Keratinocyte (primary cell): ENCODE measurements around the gene CHP1. TPM values are rescaled to one million over a fixed set of nuclear protein-coding genes. Genes with fewer than 3 reads are reported as not detected.

Experiments
- DNase-seq: peaks from one replicate; pipeline ENCODE4 v3.0.0-alpha.2; 2011; ENCODE audit warnings: low read depth, missing footprints, low spot score
- FAIRE-seq: peaks from 2 replicates; lab custom pipeline; 2011; peaks lifted over from hg19 to GRCh38; lab: Jason Lieb, UNC
- H2AFZ ChIP-seq: 2 replicates; pipeline ENCODE4 v1.6.0; 2012; ENCODE audit warnings: low read length, control low read depth, inconsistent platforms; ENCODE audit not compliant: control insufficient read depth
- H3K27ac ChIP-seq: 2 replicates; pipeline ENCODE4 v1.5.1; 2011; ENCODE audit warnings: low read length; ENCODE audit not compliant: control insufficient read depth, insufficient read depth
- H3K27me3 ChIP-seq: 3 replicates; pipeline ENCODE4 v1.6.0; 2011; ENCODE audit warnings: low read length; ENCODE audit not compliant: control insufficient read depth, insufficient read depth; ENCODE audit errors: extremely low read depth
- H3K36me3 ChIP-seq, 2 experiments: 2 replicates in 1 of 2; 3 replicates in 1 of 2; pipeline ENCODE4 v1.5.1; 2011; ENCODE audit warnings: low read length in 2 of 2, mild to moderate bottlenecking in 1 of 2; ENCODE audit not compliant: control insufficient read depth in 2 of 2, insufficient read depth in 2 of 2; ENCODE audit errors: extremely low read depth in 1 of 2
- H3K4me1 ChIP-seq: 3 replicates; pipeline ENCODE4 v1.5.1; 2011; ENCODE audit warnings: low read length; ENCODE audit not compliant: control insufficient read depth, insufficient read depth; ENCODE audit errors: extremely low read depth
- H3K4me2 ChIP-seq: 3 replicates; pipeline ENCODE4 v1.6.0; 2011; ENCODE audit warnings: low read depth, low read length; ENCODE audit not compliant: control insufficient read depth, insufficient read depth; ENCODE audit errors: extremely low read depth
- H3K4me3 ChIP-seq, 3 experiments: fragments of 200-600 bp in 1 of 3; sonication (generic) in 1 of 3; 2 replicates in 2 of 3; 3 replicates in 1 of 3; pipeline ENCODE4 v1.5.1; 2011 to 2016; ENCODE audit warnings: low read length in 3 of 3, mild to moderate bottlenecking in 3 of 3, control low read depth in 2 of 3, inconsistent platforms in 1 of 3, low read depth in 1 of 3, mixed read lengths in 1 of 3, mixed run types in 1 of 3, moderate library complexity in 1 of 3; ENCODE audit not compliant: control insufficient read depth in 2 of 3, insufficient read depth in 2 of 3; ENCODE audit errors: extremely low read depth in 1 of 3
- H3K79me2 ChIP-seq: 2 replicates; pipeline ENCODE4 v1.6.0; 2012; ENCODE audit warnings: low read length; ENCODE audit not compliant: control insufficient read depth, insufficient read depth
- H3K9ac ChIP-seq: 3 replicates; pipeline ENCODE4 v1.6.0; 2011; ENCODE audit warnings: low read length; ENCODE audit not compliant: control insufficient read depth, insufficient read depth; ENCODE audit errors: extremely low read depth
- H3K9me1 ChIP-seq: 3 replicates; pipeline ENCODE4 v1.6.0; 2011; ENCODE audit warnings: low read length; ENCODE audit not compliant: control insufficient read depth, insufficient read depth; ENCODE audit errors: extremely low read depth
- H3K9me3 ChIP-seq: 2 replicates; pipeline ENCODE4 v1.5.1; 2012; ENCODE audit warnings: low read depth, low read length; ENCODE audit not compliant: control insufficient read depth
- H4K20me1 ChIP-seq: 3 replicates; pipeline ENCODE4 v1.6.0; 2011; ENCODE audit warnings: low read length; ENCODE audit not compliant: control insufficient read depth, insufficient read depth; ENCODE audit errors: extremely low read depth
- CTCF ChIP-seq, 3 experiments: IDR thresholded peaks in 1 of 3; conservative IDR thresholded peaks in 1 of 3; optimal IDR thresholded peaks in 1 of 3; 2 replicates in 2 of 3; 3 replicates in 1 of 3; pipeline versions ENCODE3 to v1.5.1; 2011; ENCODE audit warnings: low read length in 3 of 3, mild to moderate bottlenecking in 3 of 3, moderate library complexity in 2 of 3, control low read depth in 1 of 3, inconsistent platforms in 1 of 3; ENCODE audit not compliant: insufficient read depth in 2 of 3; ENCODE audit errors: extremely low read depth in 1 of 3
- EZH2 ChIP-seq: IDR thresholded peaks from one replicate; pipeline ENCODE4 v1.6.1; 2012; ENCODE audit warnings: inconsistent platforms, mild to moderate bottlenecking, low read length, moderate library complexity
- dilution Hi-C: fragments of 300-500 bp; cut with MboI; formaldehyde crosslinking; loops from one replicate; pipeline ENCODE4 v1.7.0; 2020; ENCODE audit warnings: low sequenced_read_pairs; ENCODE audit not compliant: extremely low pct_ligation_motif_present
- polyA plus RNA-seq, 5 experiments: library from polyadenylated mRNA; depleted of rRNA in 3 of 5; stranded (reverse) in 3 of 5; stranded (forward) in 1 of 5; unstranded in 1 of 5; fragments of >200 nt; gene quantifications; 1 replicate in 1 of 5; 2 replicates in 3 of 5; 3 replicates in 1 of 5; pipeline versions ENCODE4 v1.2.1 to v1.2.3, GENCODE V29; 2011 to 2012; ENCODE audit warnings: missing spikeins in 2 of 5, low read depth in 1 of 5, low replicate concordance in 1 of 5

Gene CHP1
- polyA plus RNA-seq, 1 donor (not counting 4 experiments of a cell fraction or from before 2014, with no cell fraction given): 98.5 TPM

- peak overlapping the region; percentile 79 for H3K4me2 ChIP-seq
- peaks cover 16 to 31% of the 10 kb centered on the region in 2 experiments for H3K36me3 ChIP-seq
- dilution Hi-C loops: no loop called here
- peaks cover 42% of the 10 kb centered on the region for H3K79me2 ChIP-seq
- peak overlapping the region; percentile 90 for H3K9ac ChIP-seq
- peaks cover 15% of the 10 kb centered on the region for H3K4me1 ChIP-seq
- no peak for TF ChIP-seq CTCF (optimal IDR thresholded peaks at IDR 0.05 in 1 of 3, IDR thresholded peaks at IDR 0.05 in 1 of 3, conservative IDR thresholded peaks at IDR 0.05 in 1 of 3; ENCODE audit: extremely low read depth in 1 of 3, insufficient read depth in 2 of 3, low read length in 3 of 3)
- TF ChIP-seq EZH2: no peak
- H3K27me3 ChIP-seq: no peaks in the 10 kb centered on the region
- H3K9me3 ChIP-seq: no peaks in the 10 kb centered on the region
- DNase-seq (peak; percentile 96), FAIRE-seq (no peak)
- H3K4me3 ChIP-seq: peak overlapping the region; percentile 85 to 97 (median 89)
- H3K27ac ChIP-seq: peak overlapping the region; percentile 82
- no peaks in the 10 kb centered on the region for H3K9me1 ChIP-seq
- H2AFZ ChIP-seq: peak overlapping the region; percentile 92
- no peaks in the 10 kb centered on the region for H4K20me1 ChIP-seq
These were observed 52.8 kb downstream of the CHP1 start for GRCh38 chr15:41283653-41284426.

GRCh38 chr15:41284427-41285177, 53.5 kb downstream of the CHP1 start:
- Histone ChIP-seq H3K79me2 (peaks cover 42% of the 10 kb centered on the region), H3K9ac (peak overlapping the region; percentile 90), H3K27me3 (no peaks in the 10 kb centered on the region), H3K9me3 (no peaks in the 10 kb centered on the region), H2AFZ (peak overlapping the region; percentile 92), H4K20me1 (no peaks in the 10 kb centered on the region), H3K4me2 (peak overlapping the region; percentile 79), H3K27ac (peak overlapping the region; percentile 82), H3K4me3 (peak overlapping the region; percentile 85 to 97 (median 89)), H3K36me3 (peaks cover 11 to 33% of the 10 kb centered on the region in 2 experiments), H3K4me1 (peaks cover 15% of the 10 kb centered on the region), H3K9me1 (no peaks in the 10 kb centered on the region)
- dilution Hi-C loops: no loop called here
- TF ChIP-seq EZH2: no peak
- no peak for FAIRE-seq
- DNase-seq: no peak
